Measurements from ENCODE around the gene RFTN1. TPM values are rescaled to one million over a fixed set of nuclear protein-coding genes. Genes with fewer than 3 reads are reported as not detected.
A peak's percentile ranks its signal among the peaks of the same experiment; 100 is the strongest.

RFTN1 gene
- total and polyA plus RNA-seq, 9 of the 15 experiments (the other 6 are each of a cell fraction or from before 2014, with no cell fraction given), result 0.08 to 0.51 (median 0.11) TPM; not detected in 6

DNA sequence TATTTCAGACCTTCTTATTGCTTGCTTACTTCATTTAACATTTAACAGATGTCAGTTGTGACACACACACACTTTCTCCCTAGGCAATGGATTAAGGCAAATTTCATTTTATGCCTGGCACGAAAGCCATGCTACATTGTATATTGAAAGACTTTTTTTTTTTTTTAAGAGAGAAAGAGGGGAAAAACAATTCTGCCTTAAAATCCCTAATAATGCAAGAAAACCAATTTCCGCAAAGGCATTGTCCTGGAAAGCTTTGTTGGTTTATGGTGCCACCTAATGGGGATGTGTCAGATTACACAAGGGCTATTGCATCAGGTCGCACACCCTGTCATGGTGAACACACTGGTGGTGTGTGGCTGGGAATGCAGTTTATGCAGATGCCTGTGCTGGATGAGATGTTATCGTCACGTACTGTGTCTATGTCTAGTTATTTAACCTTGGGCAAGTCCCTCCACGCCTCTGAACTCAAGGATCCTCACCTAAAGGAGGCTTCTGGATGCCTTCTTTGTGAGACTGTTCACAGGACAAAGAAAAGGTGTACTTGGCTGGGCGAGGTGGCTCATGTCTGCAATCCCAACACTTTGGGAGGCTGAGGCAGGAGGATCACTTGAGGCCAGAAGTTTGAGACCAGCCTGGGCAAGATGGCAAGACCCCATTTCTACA, 37.3 kb upstream of the RFTN1 start (continued):
- TF ChIP-seq, protein P1, sequence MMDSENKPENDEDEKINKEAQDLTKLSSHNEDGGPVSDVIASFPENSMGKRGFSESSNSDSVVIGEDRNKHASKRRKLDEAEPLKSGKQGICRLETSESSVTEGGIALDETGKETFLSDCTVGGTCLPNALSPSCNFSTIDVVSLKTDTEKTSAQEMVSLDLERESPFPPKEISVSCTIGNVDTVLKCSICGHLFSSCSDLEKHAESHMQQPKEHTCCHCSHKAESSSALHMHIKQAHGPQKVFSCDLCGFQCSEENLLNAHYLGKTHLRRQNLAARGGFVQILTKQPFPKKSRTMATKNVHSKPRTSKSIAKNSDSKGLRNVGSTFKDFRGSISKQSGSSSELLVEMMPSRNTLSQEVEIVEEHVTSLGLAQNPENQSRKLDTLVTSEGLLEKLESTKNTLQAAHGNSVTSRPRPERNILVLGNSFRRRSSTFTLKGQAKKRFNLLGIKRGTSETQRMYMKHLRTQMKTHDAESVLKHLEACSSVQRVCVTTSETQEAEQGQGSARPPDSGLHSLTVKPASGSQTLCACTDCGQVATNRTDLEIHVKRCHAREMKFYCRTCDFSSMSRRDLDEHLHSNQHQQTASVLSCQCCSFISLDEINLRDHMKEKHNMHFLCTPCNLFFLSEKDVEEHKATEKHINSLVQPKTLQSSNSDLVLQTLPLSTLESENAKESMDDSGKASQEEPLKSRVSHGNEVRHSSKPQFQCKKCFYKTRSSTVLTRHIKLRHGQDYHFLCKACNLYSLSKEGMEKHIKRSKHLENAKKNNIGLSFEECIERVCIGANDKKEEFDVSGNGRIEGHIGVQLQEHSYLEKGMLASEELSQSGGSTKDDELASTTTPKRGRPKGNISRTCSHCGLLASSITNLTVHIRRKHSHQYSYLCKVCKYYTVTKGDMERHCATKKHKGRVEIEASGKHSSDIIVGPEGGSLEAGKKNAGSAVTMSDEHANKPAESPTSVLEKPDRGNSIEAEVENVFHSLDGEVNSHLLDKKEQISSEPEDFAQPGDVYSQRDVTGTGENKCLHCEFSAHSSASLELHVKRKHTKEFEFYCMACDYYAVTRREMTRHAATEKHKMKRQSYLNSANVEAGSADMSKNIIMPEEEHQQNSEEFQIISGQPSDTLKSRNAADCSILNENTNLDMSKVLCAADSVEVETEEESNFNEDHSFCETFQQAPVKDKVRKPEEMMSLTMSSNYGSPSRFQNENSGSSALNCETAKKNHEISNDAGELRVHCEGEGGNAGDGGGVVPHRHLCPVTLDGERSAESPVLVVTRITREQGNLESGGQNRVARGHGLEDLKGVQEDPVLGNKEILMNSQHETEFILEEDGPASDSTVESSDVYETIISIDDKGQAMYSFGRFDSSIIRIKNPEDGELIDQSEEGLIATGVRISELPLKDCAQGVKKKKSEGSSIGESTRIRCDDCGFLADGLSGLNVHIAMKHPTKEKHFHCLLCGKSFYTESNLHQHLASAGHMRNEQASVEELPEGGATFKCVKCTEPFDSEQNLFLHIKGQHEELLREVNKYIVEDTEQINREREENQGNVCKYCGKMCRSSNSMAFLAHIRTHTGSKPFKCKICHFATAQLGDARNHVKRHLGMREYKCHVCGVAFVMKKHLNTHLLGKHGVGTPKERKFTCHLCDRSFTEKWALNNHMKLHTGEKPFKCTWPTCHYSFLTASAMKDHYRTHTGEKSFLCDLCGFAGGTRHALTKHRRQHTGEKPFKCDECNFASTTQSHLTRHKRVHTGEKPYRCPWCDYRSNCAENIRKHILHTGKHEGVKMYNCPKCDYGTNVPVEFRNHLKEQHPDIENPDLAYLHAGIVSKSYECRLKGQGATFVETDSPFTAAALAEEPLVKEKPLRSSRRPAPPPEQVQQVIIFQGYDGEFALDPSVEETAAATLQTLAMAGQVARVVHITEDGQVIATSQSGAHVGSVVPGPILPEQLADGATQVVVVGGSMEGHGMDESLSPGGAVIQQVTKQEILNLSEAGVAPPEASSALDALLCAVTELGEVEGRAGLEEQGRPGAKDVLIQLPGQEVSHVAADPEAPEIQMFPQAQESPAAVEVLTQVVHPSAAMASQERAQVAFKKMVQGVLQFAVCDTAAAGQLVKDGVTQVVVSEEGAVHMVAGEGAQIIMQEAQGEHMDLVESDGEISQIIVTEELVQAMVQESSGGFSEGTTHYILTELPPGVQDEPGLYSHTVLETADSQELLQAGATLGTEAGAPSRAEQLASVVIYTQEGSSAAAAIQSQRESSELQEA (IDR thresholded peaks at IDR 0.05; ENCODE audit: low read depth), result no peak
- no peak for TF ChIP-seq SMAD2 (IDR thresholded peaks at IDR 0.05; ENCODE audit: low read depth, low read length)
- TF ChIP-seq SOX6 (IDR thresholded peaks at IDR 0.05), result peak; percentile 69
- TF ChIP-seq CXXC5 (CRISPR knock-in tag; IDR thresholded peaks at IDR 0.05), result no peak
- TF ChIP-seq TCFL5 (CRISPR knock-in tag; conservative IDR thresholded peaks at IDR 0.05), result no peak; the same call in 1 of the 2 replicates
- no peak; the same call in 1 of the 2 replicates for TF ChIP-seq MCM2 (IDR thresholded peaks at IDR 0.05; ENCODE audit: low read depth)
- TF ChIP-seq, protein P2, sequence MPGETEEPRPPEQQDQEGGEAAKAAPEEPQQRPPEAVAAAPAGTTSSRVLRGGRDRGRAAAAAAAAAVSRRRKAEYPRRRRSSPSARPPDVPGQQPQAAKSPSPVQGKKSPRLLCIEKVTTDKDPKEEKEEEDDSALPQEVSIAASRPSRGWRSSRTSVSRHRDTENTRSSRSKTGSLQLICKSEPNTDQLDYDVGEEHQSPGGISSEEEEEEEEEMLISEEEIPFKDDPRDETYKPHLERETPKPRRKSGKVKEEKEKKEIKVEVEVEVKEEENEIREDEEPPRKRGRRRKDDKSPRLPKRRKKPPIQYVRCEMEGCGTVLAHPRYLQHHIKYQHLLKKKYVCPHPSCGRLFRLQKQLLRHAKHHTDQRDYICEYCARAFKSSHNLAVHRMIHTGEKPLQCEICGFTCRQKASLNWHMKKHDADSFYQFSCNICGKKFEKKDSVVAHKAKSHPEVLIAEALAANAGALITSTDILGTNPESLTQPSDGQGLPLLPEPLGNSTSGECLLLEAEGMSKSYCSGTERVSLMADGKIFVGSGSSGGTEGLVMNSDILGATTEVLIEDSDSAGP (CRISPR knock-in tag; IDR thresholded peaks at IDR 0.05), result no peak
- no peak for TF ChIP-seq KLF16 (IDR thresholded peaks at IDR 0.05)
- no peak for TF ChIP-seq NONO (IDR thresholded peaks at IDR 0.05; ENCODE audit: low read depth in 2 of 2, low read length in 1 of 2)
- no peak for TF ChIP-seq MAFF (IDR thresholded peaks at IDR 0.05; ENCODE audit: low read length)
- peak; percentile 58; the same call in 1 of the 2 replicates for TF ChIP-seq GATA2 (CRISPR knock-in tag; IDR thresholded peaks at IDR 0.05)
- TF ChIP-seq NELFE (IDR thresholded peaks at IDR 0.05; ENCODE audit: insufficient read depth, insufficient read length), result no peak
- no peak for TF ChIP-seq BMI1 (IDR thresholded peaks at IDR 0.05; ENCODE audit: low read length)
- TF ChIP-seq, protein P3, sequence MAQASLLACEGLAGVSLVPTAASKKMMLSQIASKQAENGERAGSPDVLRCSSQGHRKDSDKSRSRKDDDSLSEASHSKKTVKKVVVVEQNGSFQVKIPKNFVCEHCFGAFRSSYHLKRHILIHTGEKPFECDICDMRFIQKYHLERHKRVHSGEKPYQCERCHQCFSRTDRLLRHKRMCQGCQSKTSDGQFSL (CRISPR knock-in tag; IDR thresholded peaks at IDR 0.05), result no peak
- TF ChIP-seq, protein P3 (tag; IDR thresholded peaks at IDR 0.05), result no peak
- peak; percentile 59; the same call in 1 of the 2 replicates for TF ChIP-seq L3MBTL2 (IDR thresholded peaks at IDR 0.05)
- TF ChIP-seq HOXB6 (CRISPR knock-in tag; IDR thresholded peaks at IDR 0.05; ENCODE audit: borderline replicate concordance), result no peak
- no peak for TF ChIP-seq TBL1XR1 (IDR thresholded peaks at IDR 0.05; ENCODE audit: low read length in 2 of 2)
- TF ChIP-seq CBFB (CRISPR knock-in tag; IDR thresholded peaks at IDR 0.05), result no peak
- TF ChIP-seq LEF1 (IDR thresholded peaks at IDR 0.05), result no peak
